HUDEP-2 (cell line): ENCODE results near the gene PRKN.

Source experiments
- DNase-seq, 76 experiments: peaks; one replicate each; lab custom pipeline; 2025; ENCODE audit not compliant: unreplicated experiment in 76 of 76; lab: John Stamatoyannopoulos, UW

Gene PRKN

GRCh38 chr6:161788531-161788930, 939.0 kb downstream of the PRKN start:
- no peak for DNase-seq

- no peak for DNase-seq
These were observed 955.4 kb downstream of the PRKN start for GRCh38 chr6:161772176-161772575.

- DNase-seq, result no peak
These were observed 965.6 kb downstream of the PRKN start for GRCh38 chr6:161761966-161762365.

- DNase-seq, result no peak
These were observed 972.5 kb downstream of the PRKN start for GRCh38 chr6:161755080-161755479.

GRCh38 chr6:161750686-161751085, 976.9 kb downstream of the PRKN start:
- DNase-seq, result no peak

GRCh38 chr6:161749576-161749975, 978.0 kb downstream of the PRKN start:
- DNase-seq, result no peak

- DNase-seq, result peak in 34 of 76 experiments; percentile 7 to 61 (median 24)
These were observed 978.8 kb downstream of the PRKN start for GRCh38 chr6:161748535-161749416.

GRCh38 chr6:161747506-161747905, 980.1 kb downstream of the PRKN start:
- DNase-seq, result no peak

GRCh38 chr6:161745594-161746141, 981.9 kb downstream of the PRKN start:
- DNase-seq, result no peak

GRCh38 chr6:161745128-161745527, 982.4 kb downstream of the PRKN start:
- no peak for DNase-seq

- no peak for DNase-seq
These were observed 983.1 kb downstream of the PRKN start for GRCh38 chr6:161744211-161745067.

GRCh38 chr6:161743509-161744178, 983.9 kb downstream of the PRKN start:
- no peak for DNase-seq

GRCh38 chr6:161740486-161740885, 987.1 kb downstream of the PRKN start:
- no peak for DNase-seq

- no peak for DNase-seq
These were observed 990.7 kb downstream of the PRKN start for GRCh38 chr6:161736781-161737292.

GRCh38 chr6:161736326-161736725, 991.2 kb downstream of the PRKN start:
- DNase-seq, result no peak

- no peak for DNase-seq
These were observed 995.0 kb downstream of the PRKN start for GRCh38 chr6:161732594-161732993.

- no peak for DNase-seq
These were observed 1000.3 kb downstream of the PRKN start for GRCh38 chr6:161727083-161727833.

- DNase-seq, result no peak
These were observed 1005.2 kb downstream of the PRKN start for GRCh38 chr6:161722394-161722793.

GRCh38 chr6:161721511-161721910, 1006.1 kb downstream of the PRKN start:
- DNase-seq, result no peak

- no peak for DNase-seq
These were observed 1011.4 kb downstream of the PRKN start for GRCh38 chr6:161716176-161716575.
